HG02588 (cell line): ENCODE measurements around the gene PSMA1.
"Not testable (repeated sequence)": the region's sequence is repeated elsewhere in the genome, so short reads cannot be mapped to it uniquely, and the experiment has no call there.

Experiments used
- ATAC-seq: cut with Tn5 transposase; IDR thresholded peaks from one replicate; pipeline ENCODE4 v1.9.1; 2021; ENCODE audit warnings: mild to moderate bottlenecking, moderate library complexity; ENCODE audit not compliant: unreplicated experiment

Gene PSMA1

GRCh38 chr11:14535166-14535565 is 15.0 kb upstream of the PSMA1 start:
- not testable (repeated sequence) for ATAC-seq

DNA sequence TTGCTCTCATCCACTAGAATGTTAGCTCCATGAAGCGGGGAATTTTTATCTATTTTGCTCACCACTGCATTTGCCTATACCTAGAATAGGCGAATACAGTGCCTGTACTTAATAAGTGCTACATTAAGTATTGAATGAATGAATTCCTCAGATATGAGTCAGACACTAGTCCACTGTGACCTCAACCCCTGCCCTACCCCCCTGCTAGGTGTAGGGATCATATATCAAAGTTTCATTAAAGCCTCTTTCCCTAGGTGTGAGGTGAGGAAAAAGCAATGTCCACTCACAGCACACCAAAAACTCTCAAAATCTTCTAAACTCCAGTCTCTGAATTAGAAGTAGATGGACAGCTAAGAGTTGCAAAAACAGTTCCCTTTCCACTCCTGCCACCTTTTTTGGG is 9.8 kb upstream of the PSMA1 start:
- no peak for ATAC-seq

DNA sequence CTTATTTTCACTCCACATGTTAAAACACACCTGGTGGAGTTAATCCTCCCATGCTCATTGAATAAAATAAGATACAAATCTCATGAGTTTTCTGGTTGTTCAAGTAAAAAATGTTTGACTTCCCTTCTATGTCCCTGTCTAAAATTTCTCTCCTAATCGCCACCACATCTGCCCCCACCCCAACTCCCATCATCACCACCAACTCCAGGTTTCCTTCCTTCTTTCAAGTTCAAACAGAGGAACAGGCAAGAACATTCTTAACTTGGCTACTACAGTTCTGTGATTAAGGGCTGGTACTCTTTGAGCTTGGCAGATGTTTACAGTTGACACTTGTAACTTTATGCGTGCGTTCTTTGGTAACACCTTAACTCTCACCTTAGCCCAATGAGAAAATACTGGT is 9.1 kb upstream of the PSMA1 start:
- no peak for ATAC-seq

DNA sequence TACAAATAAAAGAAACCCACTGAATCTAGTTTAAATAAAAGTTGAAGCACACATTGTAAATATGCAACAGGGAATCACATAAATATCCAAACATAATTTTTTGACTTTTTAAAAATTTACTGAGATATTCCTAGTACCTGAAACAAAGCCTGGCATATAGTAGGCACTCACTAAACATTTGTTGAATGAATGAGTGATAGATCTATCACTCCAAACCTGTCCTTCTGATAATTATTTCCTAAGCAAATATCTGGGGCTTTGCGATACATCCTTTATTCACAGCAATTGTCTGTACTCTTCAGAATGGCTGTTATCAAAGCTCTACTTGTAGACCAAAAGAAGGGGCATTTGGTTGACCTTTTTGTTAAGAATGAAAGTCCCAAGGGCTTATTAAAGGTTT is 2.6 kb upstream of the PSMA1 start:
- no peak for ATAC-seq

DNA sequence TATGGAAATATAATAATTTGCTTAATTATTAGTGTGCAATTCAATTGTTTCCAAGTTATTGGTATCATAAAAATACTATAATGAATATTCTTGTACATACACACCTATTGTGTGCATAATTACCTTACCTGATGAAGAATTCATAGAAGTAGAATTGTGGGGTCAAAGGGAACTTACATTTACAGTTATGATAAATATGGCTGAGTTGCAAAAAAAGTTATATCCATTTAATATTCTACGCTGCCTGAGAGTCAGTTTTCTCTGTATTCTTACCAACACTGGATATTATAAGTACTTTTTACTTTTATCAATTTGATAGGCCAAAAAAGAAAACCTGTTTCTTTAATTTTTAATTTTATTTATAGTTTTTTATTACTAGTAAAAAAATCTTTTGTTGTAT is 2.1 kb upstream of the PSMA1 start:
- ATAC-seq, result no peak

GRCh38 chr11:14520747-14521151 is 563 bp upstream of the PSMA1 start:
- no peak for ATAC-seq

DNA sequence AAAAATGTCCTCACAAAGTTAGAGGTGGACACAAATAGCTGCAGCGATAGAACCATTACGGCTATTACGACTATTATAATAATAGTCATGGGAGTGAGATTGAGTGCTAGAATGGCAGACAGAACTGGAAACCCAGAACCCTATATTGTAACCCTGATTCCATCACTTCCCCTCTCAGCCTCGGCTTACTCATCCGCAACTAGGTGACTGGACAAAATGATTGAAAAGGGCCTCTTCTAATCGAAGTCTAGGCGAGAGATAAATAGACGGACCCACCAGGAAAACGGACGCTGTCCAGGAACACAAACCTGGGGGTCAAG is 629 bp downstream of the PSMA1 start:
- ATAC-seq, result peak; percentile 2

DNA sequence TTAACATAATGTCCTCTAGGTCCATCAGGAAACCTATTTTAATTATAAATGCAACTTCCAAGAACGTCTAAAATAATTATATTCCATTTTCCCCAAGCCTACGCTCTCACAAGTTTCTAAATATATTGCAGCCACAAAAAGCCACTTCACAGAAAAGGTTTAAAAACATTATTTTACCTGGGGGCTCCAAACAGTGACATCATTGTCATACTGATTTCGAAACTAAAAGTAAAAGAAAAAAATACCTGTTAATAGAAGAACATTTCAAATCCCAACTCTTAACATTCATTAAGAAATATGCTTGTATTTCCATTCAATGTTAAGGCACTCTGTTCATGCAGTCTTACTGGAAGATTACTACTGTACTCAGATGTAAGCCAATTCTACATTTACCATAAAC is 1.4 kb downstream of the PSMA1 start:
- no peak for ATAC-seq

DNA sequence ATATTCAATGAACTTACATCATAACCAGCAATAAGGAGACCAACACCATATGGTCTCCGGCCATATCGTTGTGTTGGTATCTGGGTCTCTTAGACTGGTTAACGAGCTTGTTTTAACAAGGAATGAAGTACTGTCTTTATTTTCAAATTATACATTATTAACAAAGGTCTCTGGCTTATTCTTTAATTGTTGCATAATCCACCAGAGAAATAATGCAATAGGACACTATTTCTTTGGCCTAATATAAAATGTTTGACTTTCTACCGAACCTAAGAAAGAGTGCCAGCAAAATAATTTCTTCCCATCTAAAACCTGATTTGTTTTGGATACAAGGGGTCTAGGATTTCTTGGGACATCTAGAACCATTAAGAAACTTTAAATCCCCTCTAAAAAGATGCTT is 6.4 kb downstream of the PSMA1 start:
- ATAC-seq, result no peak

DNA sequence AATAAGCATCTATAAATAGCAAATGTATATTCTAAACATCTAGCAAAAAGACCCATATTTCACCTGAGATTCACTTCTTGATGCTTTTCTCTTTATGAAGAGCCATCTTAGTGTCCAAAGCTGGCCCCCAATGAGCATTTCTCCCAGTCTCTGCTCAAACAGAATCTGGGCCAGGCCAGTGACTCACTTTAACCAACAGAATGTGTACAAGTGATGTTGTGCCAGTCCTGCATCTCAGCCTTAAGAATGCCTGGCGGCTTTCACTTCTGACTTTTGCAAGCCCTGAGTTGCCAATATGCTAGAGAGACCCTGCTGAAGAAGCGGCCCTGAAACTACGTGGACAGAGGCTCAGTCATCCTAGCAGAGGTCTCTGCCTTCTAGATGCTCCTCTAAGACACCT is 13.7 kb downstream of the PSMA1 start:
- ATAC-seq, result no peak

DNA sequence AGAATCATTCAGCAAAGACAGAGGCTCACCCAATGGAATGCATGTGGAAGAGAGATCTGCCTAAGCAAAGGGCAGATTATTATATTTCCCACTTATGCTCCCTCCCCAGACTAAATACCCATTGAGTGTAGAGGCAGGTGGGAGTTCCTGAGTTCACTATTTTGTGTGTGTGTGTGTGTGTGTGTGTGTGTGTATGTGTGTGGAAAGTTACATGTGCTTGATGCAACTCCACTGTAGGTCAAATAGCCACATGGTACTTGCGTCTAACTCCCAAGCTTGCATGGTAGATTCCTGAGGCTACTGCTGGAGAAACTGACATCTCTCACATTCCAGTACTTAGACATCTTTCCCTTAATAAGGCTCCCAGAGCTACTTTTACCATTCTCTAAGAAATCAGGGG is 17.2 kb downstream of the PSMA1 start:
- no peak for ATAC-seq

DNA sequence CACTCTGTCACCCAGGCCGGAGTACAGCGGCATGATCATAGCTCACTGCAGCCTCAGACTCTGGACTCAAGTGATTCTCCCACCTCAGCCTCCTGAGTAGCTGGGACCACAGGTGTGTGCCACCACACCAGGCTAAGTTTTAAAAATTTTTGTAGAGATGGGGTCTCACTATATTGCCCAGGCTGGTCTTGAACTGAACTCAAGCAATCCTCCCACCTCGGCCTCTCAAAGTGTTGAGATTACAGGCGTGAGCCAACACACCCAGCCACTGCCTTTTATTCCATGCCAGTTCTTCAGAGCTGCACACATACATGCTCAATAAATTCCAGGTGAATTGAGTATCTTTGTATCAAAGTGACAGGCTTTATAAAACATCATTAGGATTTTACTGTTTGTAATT is 18.1 kb downstream of the PSMA1 start:
- ATAC-seq, result no peak

GRCh38 chr11:14500181-14500651 is 20.0 kb downstream of the PSMA1 start:
- peak; percentile 54 for ATAC-seq

DNA sequence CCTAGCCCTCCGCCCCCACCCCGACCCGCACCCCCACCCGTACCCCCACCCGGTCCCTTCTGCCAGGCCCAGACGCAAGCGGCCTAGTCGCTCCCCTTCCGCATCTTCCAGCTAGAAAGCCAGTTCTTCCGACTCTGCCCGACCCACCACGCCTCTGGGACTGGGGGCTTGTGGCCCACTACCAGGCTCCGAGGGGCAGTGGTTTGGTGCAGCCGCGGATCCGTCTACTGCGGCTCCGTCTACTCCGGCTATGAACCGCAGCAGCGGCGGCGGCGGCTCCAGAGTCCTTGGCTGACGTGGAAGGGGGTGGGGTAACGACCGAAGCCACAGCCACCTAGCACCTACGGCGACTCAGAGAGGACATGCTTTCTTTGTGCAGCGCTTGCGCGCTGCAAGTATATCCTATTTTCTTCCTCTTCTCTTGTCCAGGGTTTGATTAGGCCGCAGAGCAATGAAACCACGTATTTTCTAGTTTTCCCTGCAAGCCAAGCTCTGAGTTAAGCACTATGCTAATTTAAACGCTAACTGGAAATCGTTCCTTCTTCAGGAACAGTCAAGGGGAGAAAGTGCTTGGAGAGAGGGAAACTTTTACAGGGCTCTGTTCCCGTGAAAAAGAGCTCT is 20.5 kb downstream of the PSMA1 start, which contains the start of gene COPB1:
Gene COPB1, minus strand, starts transcription at position 252 of the 621 bp plus-strand sequence. CDS start 883 bp downstream, outside the sequence.
- peak; percentile 93 for ATAC-seq

GRCh38 chr11:14499178-14499559 is 21.0 kb downstream of the PSMA1 start:
- ATAC-seq, result peak; percentile 7

GRCh38 chr11:14480716-14481115 is 39.5 kb downstream of the PSMA1 start:
- no peak for ATAC-seq

GRCh38 chr11:14471127-14471526 is 49.1 kb downstream of the PSMA1 start:
- no peak for ATAC-seq

GRCh38 chr11:14463623-14464022 is 56.6 kb downstream of the PSMA1 start:
- ATAC-seq, result no peak

GRCh38 chr11:14460147-14460546 is 60.0 kb downstream of the PSMA1 start:
- no peak for ATAC-seq

DNA sequence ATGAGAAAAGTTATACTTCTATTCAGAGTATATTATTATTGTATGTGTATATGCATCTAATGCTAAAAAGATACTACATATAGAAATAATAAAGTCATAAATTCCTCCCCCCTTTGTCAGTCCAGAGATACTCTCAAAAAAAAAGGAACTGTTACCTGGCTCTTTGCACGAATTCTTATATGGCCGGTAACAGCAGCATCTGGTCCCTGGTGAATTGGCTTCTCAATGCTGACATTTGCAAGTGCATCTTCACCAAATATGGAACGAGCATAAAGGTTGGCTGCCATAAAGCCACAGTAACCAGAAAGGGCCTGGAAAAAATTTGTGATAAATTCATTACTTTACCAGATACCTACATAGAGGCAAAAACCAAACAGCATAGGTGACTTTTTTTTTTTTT is 61.8 kb downstream of the PSMA1 start:
- ATAC-seq, result no peak

DNA sequence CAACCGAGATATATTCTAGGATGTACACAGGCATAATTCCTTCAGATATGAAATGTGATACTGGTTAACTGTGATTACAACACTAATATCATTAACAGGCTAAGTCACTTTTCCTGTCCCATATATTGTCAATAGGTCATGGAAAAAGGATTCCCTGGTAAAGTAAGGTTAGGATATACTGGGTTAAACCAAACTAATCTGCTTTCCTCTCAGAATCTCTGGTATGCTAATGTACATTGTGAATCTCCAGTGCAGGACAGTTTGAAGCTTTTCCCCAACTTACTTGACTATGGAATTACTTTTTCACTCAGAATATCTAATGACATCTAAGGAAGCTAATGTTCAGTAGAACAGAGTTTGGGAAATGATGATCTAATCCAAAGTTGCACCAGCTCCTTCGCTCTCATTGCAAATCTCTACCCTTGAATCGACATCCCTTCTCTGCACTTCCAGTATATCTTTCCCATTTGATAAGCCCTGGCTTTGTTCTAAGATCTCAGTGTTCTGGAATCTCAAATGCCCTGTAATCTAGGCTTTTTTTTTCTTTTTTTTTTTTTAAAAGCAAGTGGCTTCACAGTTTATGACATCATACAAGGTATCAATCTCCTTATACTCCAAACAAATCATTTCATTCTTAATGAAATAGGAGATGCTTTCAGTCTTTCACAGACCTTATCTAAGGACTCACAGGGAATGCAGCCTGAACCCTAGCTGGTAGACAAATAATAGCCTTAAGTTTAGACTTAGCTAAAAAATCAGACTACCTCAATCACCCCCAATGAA is 64.3 kb downstream of the PSMA1 start:
- no peak for ATAC-seq
